GM12878 (cell line): ENCODE results near the gene PNMA1. TPM values are rescaled to one million over a fixed set of nuclear protein-coding genes. Genes with fewer than 3 reads are reported as not detected.
A peak's percentile ranks its signal among the peaks of the same experiment; 100 is the strongest.

Experiments
- BCL11A ChIP-seq: IDR thresholded peaks from 2 replicates; pipeline ENCODE4 v1.6.1; 2011; ENCODE audit warnings: low read depth, low read length
- BMI1 ChIP-seq: fragments of 450-650 bp; IDR thresholded peaks from 2 replicates; pipeline ENCODE4 v1.6.1; 2016; ENCODE audit warnings: mild to moderate bottlenecking, moderate library complexity, borderline replicate concordance
- CREB1 ChIP-seq: IDR thresholded peaks from 2 replicates; pipeline ENCODE4 v1.6.1; 2012; ENCODE audit warnings: low read depth, mild to moderate bottlenecking, inconsistent platforms
- E2F8 ChIP-seq: fragments of 450-650 bp; IDR thresholded peaks from 2 replicates; pipeline ENCODE4 v1.6.1; 2018; ENCODE audit warnings: mild to moderate bottlenecking, low read depth, moderate library complexity; ENCODE audit not compliant: partially characterized antibody
- JUND ChIP-seq: IDR thresholded peaks from 2 replicates; pipeline ENCODE4 v1.6.1; 2012; ENCODE audit warnings: low read depth, mild to moderate bottlenecking, low read length, improper control_type of control experiment, moderate library complexity
- MYB ChIP-seq: fragments of 150-350 bp; IDR thresholded peaks from 2 replicates; pipeline ENCODE4 v1.6.1; 2014; ENCODE audit warnings: mild to moderate bottlenecking, low read depth, low read length, borderline replicate concordance
- NFXL1 ChIP-seq: fragments of 450-650 bp; IDR thresholded peaks from 2 replicates; pipeline ENCODE4 v1.6.1; 2017; ENCODE audit warnings: antibody characterized with exemption, mild to moderate bottlenecking, borderline replicate concordance
- RUNX3 ChIP-seq: IDR thresholded peaks from 2 replicates; pipeline ENCODE4 v1.6.1; 2012; ENCODE audit warnings: low read length, inconsistent platforms
- SP1 ChIP-seq: IDR thresholded peaks from one replicate; pipeline ENCODE4 v1.6.1; 2011; ENCODE audit warnings: low read depth, low read length
- ZBTB11 ChIP-seq: fragments of 450-650 bp; formaldehyde crosslinking; IDR thresholded peaks from 2 replicates; pipeline ENCODE4 v1.5.0; 2022; ENCODE audit warnings: mild to moderate bottlenecking, missing genetic modification characterization
- ZNF207 ChIP-seq: fragments of 450-650 bp; IDR thresholded peaks from 2 replicates; pipeline ENCODE4 v1.6.1; 2014; ENCODE audit warnings: antibody characterized with exemption, mild to moderate bottlenecking, borderline replicate concordance
- ZNF622 ChIP-seq: fragments of 450-650 bp; IDR thresholded peaks from 2 replicates; pipeline ENCODE4 v1.6.1; 2017; ENCODE audit warnings: mild to moderate bottlenecking, inconsistent platforms
- polyA plus RNA-seq, 11 experiments: library from polyadenylated mRNA; depleted of rRNA in 4 of 11; unstranded in 6 of 11; stranded (reverse) in 5 of 11; fragments of >200 nt; fragmentation: Nextera tagmentation in 4 of 11; fragmentation: Illumina TruSeq in 1 of 11; extraction: Ambion mirVana in 4 of 11; extraction: Trizol in 1 of 11; gene quantifications; 1 replicate in 1 of 11; 2 replicates in 10 of 11; pipeline versions ENCODE4 v1.2.1 to v1.2.3, GENCODE V29; 2011 to 2016; ENCODE audit warnings: inconsistent platforms in 2 of 11, missing spikeins in 2 of 11, low read depth in 1 of 11
- total RNA-seq, 4 experiments: library from RNA; depleted of rRNA in 3 of 4; stranded (reverse); fragments of >200 nt in 3 of 4; fragmentation: Illumina TruSeq in 1 of 4; extraction: Trizol in 1 of 4; gene quantifications; 2 replicates each; pipeline versions ENCODE4 v1.2.1 to v1.2.3, GENCODE V29; 2013 to 2021
- TF ChIP-seq, protein P1 (sequence below): IDR thresholded peaks from 2 replicates; pipeline ENCODE4 v1.6.1; 2012; ENCODE audit warnings: low read depth, low read length, improper control_type of control experiment
- TF ChIP-seq, protein P2 (sequence below): fragments of 450-650 bp; IDR thresholded peaks from 2 replicates; pipeline ENCODE4 v1.6.1; 2017; ENCODE audit warnings: low read depth, mild to moderate bottlenecking, moderate library complexity

PNMA1 gene
- total and polyA plus RNA-seq, 10 of the 15 experiments (the other 5 are each of a cell fraction or from before 2014, with no cell fraction given) = 1.8 to 39.3 (median 11.1) TPM

- TF ChIP-seq ZBTB11 (CRISPR knock-in tag) (no peak), CREB1 (peak; percentile 48; the same call in 1 of the 2 replicates), BMI1 (peak; percentile 84), RUNX3 (peak; percentile 99), ZNF622 (no peak), SP1 (peak; percentile 70), BCL11A (peak; percentile 98), ZNF207 (no peak; the same call in 1 of the 2 replicates), MYB (no peak), JUND (peak; percentile 84), NFXL1 (no peak), E2F8 (no peak)
- TF ChIP-seq, protein P1, sequence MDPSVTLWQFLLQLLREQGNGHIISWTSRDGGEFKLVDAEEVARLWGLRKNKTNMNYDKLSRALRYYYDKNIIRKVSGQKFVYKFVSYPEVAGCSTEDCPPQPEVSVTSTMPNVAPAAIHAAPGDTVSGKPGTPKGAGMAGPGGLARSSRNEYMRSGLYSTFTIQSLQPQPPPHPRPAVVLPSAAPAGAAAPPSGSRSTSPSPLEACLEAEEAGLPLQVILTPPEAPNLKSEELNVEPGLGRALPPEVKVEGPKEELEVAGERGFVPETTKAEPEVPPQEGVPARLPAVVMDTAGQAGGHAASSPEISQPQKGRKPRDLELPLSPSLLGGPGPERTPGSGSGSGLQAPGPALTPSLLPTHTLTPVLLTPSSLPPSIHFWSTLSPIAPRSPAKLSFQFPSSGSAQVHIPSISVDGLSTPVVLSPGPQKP = no peak
- TF ChIP-seq, protein P2, sequence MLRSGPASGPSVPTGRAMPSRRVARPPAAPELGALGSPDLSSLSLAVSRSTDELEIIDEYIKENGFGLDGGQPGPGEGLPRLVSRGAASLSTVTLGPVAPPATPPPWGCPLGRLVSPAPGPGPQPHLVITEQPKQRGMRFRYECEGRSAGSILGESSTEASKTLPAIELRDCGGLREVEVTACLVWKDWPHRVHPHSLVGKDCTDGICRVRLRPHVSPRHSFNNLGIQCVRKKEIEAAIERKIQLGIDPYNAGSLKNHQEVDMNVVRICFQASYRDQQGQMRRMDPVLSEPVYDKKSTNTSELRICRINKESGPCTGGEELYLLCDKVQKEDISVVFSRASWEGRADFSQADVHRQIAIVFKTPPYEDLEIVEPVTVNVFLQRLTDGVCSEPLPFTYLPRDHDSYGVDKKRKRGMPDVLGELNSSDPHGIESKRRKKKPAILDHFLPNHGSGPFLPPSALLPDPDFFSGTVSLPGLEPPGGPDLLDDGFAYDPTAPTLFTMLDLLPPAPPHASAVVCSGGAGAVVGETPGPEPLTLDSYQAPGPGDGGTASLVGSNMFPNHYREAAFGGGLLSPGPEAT = no peak; the same call in none of the 2 replicates
Observed at GRCh38 chr14:73696466-73697400, 17.5 kb downstream of the PNMA1 start (continued).
